Activated CD8-positive, alpha-beta T cell treated with anti-CD3 and anti-CD28 coated beads, Interleukin-2, amount 10 ng/mL, durations not matched to agents 7 days and 5 days (primary cell): ENCODE measurements around the gene NPLOC4. TPM values are rescaled to one million over a fixed set of nuclear protein-coding genes. Genes with fewer than 3 reads are reported as not detected.
"Not testable (repeated sequence)": the region's sequence is repeated elsewhere in the genome, so short reads cannot be mapped to it uniquely, and the experiment has no call there.

ENCODE experiments used
- ATAC-seq: fragments of 150-1000 bp; cut with Tn5 transposase; one replicate; pipeline ENCODE4 v1.10.0; 2021; ENCODE audit warnings: moderate library complexity
- CTCF ChIA-PET: fragments of 350-600 bp; sonication (Branson Sonifier 250); formaldehyde crosslinking; loops from one replicate; lab custom pipeline; 2021; ENCODE audit warnings: antibody characterized with exemption; lab: Charles Lee
- POLR2A ChIA-PET: fragments of 350-600 bp; sonication (Branson Sonifier 250); formaldehyde crosslinking; loops from one replicate; lab custom pipeline; 2021; ENCODE audit warnings: antibody characterized with exemption; lab: Charles Lee
- DNase-seq: peaks from one replicate; pipeline ENCODE4 v3.0.0-alpha.2; 2020
- H3K27ac Mint-ChIP-seq: one replicate; pipeline ENCODE4 v1.8.0; 2021; ENCODE audit warnings: mild to moderate bottlenecking, mixed read lengths
- H3K27me3 Mint-ChIP-seq: one replicate; pipeline ENCODE4 v1.8.0; 2021; ENCODE audit warnings: low read depth, mixed read lengths
- H3K36me3 Mint-ChIP-seq: one replicate; pipeline ENCODE4 v1.8.0; 2021; ENCODE audit warnings: low read depth, mixed read lengths
- H3K4me1 Mint-ChIP-seq: one replicate; pipeline ENCODE4 v1.8.0; 2021; ENCODE audit warnings: low read depth, mixed read lengths
- H3K4me3 Mint-ChIP-seq: one replicate; pipeline ENCODE4 v1.8.0; 2021; ENCODE audit warnings: mild to moderate bottlenecking, mixed read lengths
- H3K9me3 Mint-ChIP-seq: one replicate; pipeline ENCODE4 v1.8.0; 2022; ENCODE audit warnings: mixed read lengths; ENCODE audit not compliant: insufficient read depth
- total RNA-seq, 2 experiments: library from RNA; stranded (reverse); gene quantifications; one replicate each; pipeline ENCODE4 v1.2.3, GENCODE V29; 2021

The NPLOC4 gene
- total RNA-seq, 2 experiments from 2014 or later = 113 TPM

DNA sequence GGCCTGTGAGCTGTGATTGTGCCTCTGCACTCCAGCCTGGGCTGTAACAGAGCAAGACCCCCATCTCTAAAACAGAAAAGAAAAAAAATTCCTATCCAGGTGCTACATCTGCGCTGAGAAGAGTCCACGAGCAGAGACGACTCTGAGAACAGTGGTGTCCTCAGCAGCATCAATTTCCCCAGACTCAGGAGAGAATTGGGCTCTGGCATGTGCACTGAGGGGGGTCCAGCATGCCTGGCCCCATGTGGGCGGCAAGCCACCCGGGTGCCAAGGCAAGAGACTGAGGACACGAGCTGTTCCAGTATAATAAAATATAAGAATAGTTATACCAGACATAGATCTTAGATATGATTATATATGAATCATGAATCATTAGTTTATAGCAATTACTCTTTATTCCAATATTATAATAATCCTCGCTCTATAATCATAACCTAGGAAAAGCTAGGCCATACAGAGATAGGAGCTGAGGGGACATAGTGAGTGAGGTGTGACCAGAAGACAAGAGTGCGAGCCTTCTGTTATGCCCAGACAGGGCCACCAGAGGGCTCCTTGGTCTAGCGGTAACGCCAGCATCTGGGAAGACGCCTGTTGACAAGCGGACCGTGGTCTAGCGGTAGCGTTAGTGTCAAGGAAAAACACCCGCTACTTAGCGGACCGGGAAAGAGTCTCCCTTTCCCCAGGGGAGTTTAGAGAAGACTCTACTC lies 38.8 kb upstream of the NPLOC4 start:
- not testable (repeated sequence) for H3K27ac Mint-ChIP-seq, H3K27me3 Mint-ChIP-seq, ATAC-seq, H3K9me3 Mint-ChIP-seq, H3K4me3 Mint-ChIP-seq, H3K4me1 Mint-ChIP-seq
- CTCF ChIA-PET = interaction anchor here (0.6 to 1.4 kb wide), 4 partner anchors 10 to 49 kb away, joined by 3 to 7 read pairs (median 4); partner anchors contain the start of gene MRPL12
- peaks cover 28% of the 10 kb centered on the region for H3K36me3 Mint-ChIP-seq
- POLR2A ChIA-PET = interaction anchor here (0.8 to 0.9 kb wide), 2 partner anchors 10 to 28 kb away, joined by 3 to 5 read pairs; partner anchors contain the start of gene MRPL12
- peak; percentile 46 for DNase-seq

- no peaks in the 10 kb centered on the region for H3K27me3 Mint-ChIP-seq
- H3K4me3 Mint-ChIP-seq = no peak overlapping the region
- H3K4me1 Mint-ChIP-seq = peaks cover 12% of the 10 kb centered on the region
- peaks cover 39% of the 10 kb centered on the region for H3K36me3 Mint-ChIP-seq
- no peaks in the 10 kb centered on the region for H3K9me3 Mint-ChIP-seq
- CTCF ChIA-PET = no interaction called here
- no peak overlapping the region for H3K27ac Mint-ChIP-seq
- DNase-seq (no peak), ATAC-seq (no peak)
- POLR2A ChIA-PET = interaction anchor here (0.7 to 1.2 kb wide), 2 partner anchors 10 to 349 kb away, joined by 3 read pairs; partner anchors contain the start of genes ARL16, CENPX and HGS
Observed at GRCh38 chr17:81673561-81674258, 36.8 kb upstream of the NPLOC4 start.

- Mint-ChIP-seq H3K27ac (no peak overlapping the region), H3K9me3 (no peaks in the 10 kb centered on the region), H3K36me3 (peaks cover 45% of the 10 kb centered on the region), H3K27me3 (no peaks in the 10 kb centered on the region), H3K4me1 (peaks cover 18% of the 10 kb centered on the region), H3K4me3 (no peak overlapping the region)
- DNase-seq (no peak), ATAC-seq (no peak)
- ChIA-PET POLR2A (no interaction called here), CTCF (interaction anchor here (0.9 kb wide), 1 partner anchor 10 kb away, joined by 3 read pairs; no protein-coding TSS in a partner anchor)
Observed at GRCh38 chr17:81672954-81673353, 36.0 kb upstream of the NPLOC4 start.

DNA sequence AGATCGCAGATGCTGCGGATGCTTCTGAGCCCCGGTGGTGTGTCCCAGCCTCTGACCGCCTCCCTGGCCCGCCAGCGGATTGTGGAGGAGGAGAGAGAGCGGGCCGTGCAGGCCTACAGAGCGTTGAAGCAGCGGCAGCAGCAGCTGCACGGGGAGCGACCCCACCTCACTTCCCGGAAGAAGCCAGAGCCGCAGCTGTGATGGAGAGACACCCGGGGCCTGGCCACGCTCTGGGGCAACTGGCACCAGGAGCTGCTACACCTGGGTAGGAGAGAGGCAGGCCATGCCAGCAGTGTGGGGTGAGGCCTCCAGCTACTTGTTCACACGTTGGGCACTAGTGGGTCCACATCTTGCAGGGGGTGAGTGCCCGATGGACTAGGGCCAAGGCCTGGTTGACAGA lies 35.6 kb upstream of the NPLOC4 start:
- Mint-ChIP-seq H3K27me3 (no peaks in the 10 kb centered on the region), H3K27ac (peak overlapping the region; percentile 20)
- CTCF ChIA-PET = interaction anchor here (0.9 kb wide), 1 partner anchor 9 kb away, joined by 3 read pairs; no protein-coding TSS in a partner anchor

GRCh38 chr17:81667754-81668153 lies 30.8 kb upstream of the NPLOC4 start:
- H3K4me1 Mint-ChIP-seq = peaks cover 52% of the 10 kb centered on the region
- H3K4me3 Mint-ChIP-seq = peak overlapping the region; percentile 97
- peaks cover 63% of the 10 kb centered on the region for H3K36me3 Mint-ChIP-seq
- no peaks in the 10 kb centered on the region for H3K9me3 Mint-ChIP-seq
- no peaks in the 10 kb centered on the region for H3K27me3 Mint-ChIP-seq
- POLR2A ChIA-PET = no interaction called here
- CTCF ChIA-PET = interaction anchor here (1.1 kb wide), 1 partner anchor 35 kb away, joined by 4 read pairs; the partner anchor contains the start of gene MRPL12
- ATAC-seq (no peak), DNase-seq (no peak)
- peak overlapping the region; percentile 76 for H3K27ac Mint-ChIP-seq

More for the DNA sequence above, 35.6 kb upstream of the NPLOC4 start:
- H3K36me3 Mint-ChIP-seq = peaks cover 49% of the 10 kb centered on the region
- POLR2A ChIA-PET = interaction anchor here (0.6 kb wide), 1 partner anchor 11 kb away, joined by 4 read pairs; the partner anchor contains the start of genes ARL16 and HGS
- ATAC-seq (no peak), DNase-seq (no peak)
- no peak overlapping the region for H3K4me3 Mint-ChIP-seq
- H3K4me1 Mint-ChIP-seq = peaks cover 23% of the 10 kb centered on the region
- H3K9me3 Mint-ChIP-seq = no peaks in the 10 kb centered on the region

DNA sequence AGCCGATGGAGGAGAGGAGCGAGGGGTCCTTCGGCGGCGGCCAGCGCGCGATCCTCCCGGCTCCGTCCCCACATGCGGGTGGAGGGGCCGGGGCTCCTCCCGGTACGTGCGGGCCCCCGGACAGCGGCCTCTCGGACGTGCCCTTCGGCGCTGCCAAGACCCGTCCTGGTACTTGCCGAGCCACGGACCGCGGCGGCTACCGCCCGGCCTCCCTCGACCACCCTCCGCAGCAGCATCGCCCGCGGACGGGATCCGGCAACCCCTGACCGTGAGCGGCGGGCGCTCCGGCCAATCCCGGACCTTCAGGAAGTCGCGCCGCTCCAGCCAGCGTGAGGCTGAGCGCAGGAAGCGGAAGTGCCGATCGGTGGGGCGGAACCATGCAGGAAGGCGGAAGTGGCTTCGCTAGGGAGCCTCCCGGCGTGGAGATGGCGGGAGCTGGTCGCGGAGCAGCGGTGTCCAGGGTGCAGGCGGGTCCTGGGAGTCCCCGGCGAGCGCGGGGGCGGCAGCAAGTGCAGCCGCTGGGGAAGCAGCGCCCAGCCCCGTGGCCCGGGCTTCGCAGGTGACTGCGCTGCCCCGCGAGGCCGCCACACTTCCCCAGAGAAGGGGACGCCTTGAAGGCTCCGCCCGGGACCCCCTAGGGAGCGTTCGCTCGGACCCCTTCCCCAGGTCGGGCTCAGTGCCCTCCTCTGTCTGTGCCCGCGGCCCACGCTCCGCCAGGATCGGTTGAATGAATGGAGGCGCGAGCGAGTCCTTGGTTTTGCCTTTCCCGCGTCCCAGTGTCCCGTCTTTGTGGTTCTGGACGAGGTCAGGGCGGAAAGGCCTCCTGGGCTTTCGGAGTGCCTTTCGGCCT lies 29.7 kb upstream of the NPLOC4 start, which contains the start of the genes CCDC137 and OXLD1:
Gene CCDC137 (plus strand): TSS at position 396 of the 850 bp plus-strand sequence. CDS start 30 bp downstream, at position 426.
Gene OXLD1 (minus strand): TSS at position 264 of the 850 bp plus-strand sequence. CDS start 28 bp downstream, at position 236.
- Mint-ChIP-seq H3K36me3 (peaks cover 51% of the 10 kb centered on the region), H3K27ac (peak within 1 kb of the TSS; percentile 99), H3K4me3 (peak within 1 kb of the TSS; percentile 97), H3K27me3 (no peaks in the 10 kb centered on the region), H3K4me1 (peaks cover 62% of the 10 kb centered on the region), H3K9me3 (no peaks in the 10 kb centered on the region)
- peak; percentile 89 for ATAC-seq
- POLR2A ChIA-PET = interaction anchor here (0.6 to 5.3 kb wide), 10 partner anchors 9 to 51 kb away, joined by 3 to 31 read pairs (median 4); partner anchors contain the start of genes ARL16, HGS, MRPL12 and NPLOC4
- CTCF ChIA-PET = interaction anchor here (1.5 kb wide), 1 partner anchor 36 kb away, joined by 5 read pairs; the partner anchor contains the start of gene MRPL12
- DNase-seq = peak; percentile 96

GRCh38 chr17:81666092-81666341 lies 29.1 kb upstream of the NPLOC4 start:
- ATAC-seq = peak; percentile 21
- Mint-ChIP-seq H3K27me3 (no peaks in the 10 kb centered on the region), H3K9me3 (no peaks in the 10 kb centered on the region), H3K36me3 (peaks cover 46% of the 10 kb centered on the region), H3K27ac (peak overlapping the region; percentile 99), H3K4me1 (peaks cover 64% of the 10 kb centered on the region), H3K4me3 (peak overlapping the region; percentile 97)
- peak; percentile 50 for DNase-seq
- ChIA-PET CTCF (interaction anchor here (1.3 to 1.5 kb wide), 2 partner anchors 13 to 36 kb away, joined by 3 to 5 read pairs; partner anchors contain the start of gene MRPL12), POLR2A (interaction anchor here (0.6 to 5.3 kb wide), 11 partner anchors 9 to 251 kb away, joined by 3 to 31 read pairs (median 4); partner anchors contain the start of genes ARHGDIA, ARL16, HGS and MRPL12)

GRCh38 chr17:81665205-81666091 lies 28.5 kb upstream of the NPLOC4 start:
- Mint-ChIP-seq H3K27me3 (no peaks in the 10 kb centered on the region), H3K4me3 (peak overlapping the region; percentile 97), H3K9me3 (no peaks in the 10 kb centered on the region), H3K4me1 (peaks cover 68% of the 10 kb centered on the region), H3K27ac (peak overlapping the region; percentile 99), H3K36me3 (peaks cover 46% of the 10 kb centered on the region)
- DNase-seq (peak; percentile 70), ATAC-seq (peak; percentile 20)
- POLR2A ChIA-PET = interaction anchor here (0.6 to 5.3 kb wide), 12 partner anchors 8 to 252 kb away, joined by 3 to 31 read pairs (median 4); partner anchors contain the start of genes ARHGDIA, ARL16, HGS and MRPL12
- CTCF ChIA-PET = interaction anchor here (0.9 to 1.5 kb wide), 4 partner anchors 10 to 64 kb away, joined by 3 to 5 read pairs (median 3); partner anchors contain the start of gene MRPL12

- H3K9me3 Mint-ChIP-seq = no peaks in the 10 kb centered on the region
- no peak for ATAC-seq
- H3K27ac Mint-ChIP-seq = peak overlapping the region; percentile 99
- H3K4me3 Mint-ChIP-seq = peak overlapping the region; percentile 22
- peaks cover 34% of the 10 kb centered on the region for H3K36me3 Mint-ChIP-seq
- H3K27me3 Mint-ChIP-seq = no peaks in the 10 kb centered on the region
- POLR2A ChIA-PET = interaction anchor here (1.5 to 5.3 kb wide), 3 partner anchors 11 to 71 kb away, joined by 3 to 31 read pairs (median 12); partner anchors contain the start of gene MRPL12
- H3K4me1 Mint-ChIP-seq = peaks cover 63% of the 10 kb centered on the region
- no peak for DNase-seq
- CTCF ChIA-PET = interaction anchor here (0.7 to 2.1 kb wide), 3 partner anchors 11 to 1658 kb away, joined by 3 to 7 read pairs (median 6); no protein-coding TSS in a partner anchor
Observed at GRCh38 chr17:81664051-81664470, 27.1 kb upstream of the NPLOC4 start.
